Measurements from ENCODE around the gene BBIP1.

DNA sequence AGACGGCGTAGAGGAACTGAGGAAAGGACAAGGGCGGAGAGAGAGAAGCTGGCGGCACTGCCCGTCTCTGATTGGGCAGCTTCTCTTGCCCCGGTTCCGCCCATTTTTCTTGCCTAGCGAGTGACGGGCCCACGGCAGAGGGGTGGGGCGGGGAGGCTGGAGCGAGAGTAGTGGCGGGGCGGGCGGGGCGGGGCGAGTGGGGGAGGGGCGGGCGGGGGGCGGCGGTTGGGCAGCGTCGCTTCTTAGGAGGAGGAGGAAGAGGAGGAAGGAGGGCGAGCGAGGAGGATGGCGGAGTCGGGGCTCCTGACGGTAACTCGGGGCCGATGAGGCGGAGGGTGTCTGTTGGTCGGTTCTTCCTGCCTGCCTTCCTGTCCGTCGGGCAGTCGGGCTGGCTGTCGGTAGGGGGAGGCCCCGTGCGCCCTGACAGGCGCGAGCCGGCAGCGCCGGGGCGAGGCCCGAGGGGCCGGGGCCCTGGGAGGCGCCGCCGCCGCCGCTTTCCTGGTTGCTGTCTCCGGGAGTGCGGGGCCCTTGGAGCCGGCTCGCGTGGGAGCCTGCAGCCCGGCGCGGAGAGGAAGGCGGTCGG lies 460 bp upstream of the BBIP1 start, which contains the start of gene SHOC2:
- TF ChIP-seq CTCF (IDR thresholded peaks at IDR 0.05): peak in 1 of 4 donors; percentile 26
- TF ChIP-seq POLR2A (IDR thresholded peaks at IDR 0.05): peak; percentile 65

Data from right lobe of liver (tissue), 4 donors.